ENCODE data around the gene ELAC2.
A peak's percentile ranks its signal among the peaks of the same experiment; 100 is the strongest.

The ELAC2 gene

DNA sequence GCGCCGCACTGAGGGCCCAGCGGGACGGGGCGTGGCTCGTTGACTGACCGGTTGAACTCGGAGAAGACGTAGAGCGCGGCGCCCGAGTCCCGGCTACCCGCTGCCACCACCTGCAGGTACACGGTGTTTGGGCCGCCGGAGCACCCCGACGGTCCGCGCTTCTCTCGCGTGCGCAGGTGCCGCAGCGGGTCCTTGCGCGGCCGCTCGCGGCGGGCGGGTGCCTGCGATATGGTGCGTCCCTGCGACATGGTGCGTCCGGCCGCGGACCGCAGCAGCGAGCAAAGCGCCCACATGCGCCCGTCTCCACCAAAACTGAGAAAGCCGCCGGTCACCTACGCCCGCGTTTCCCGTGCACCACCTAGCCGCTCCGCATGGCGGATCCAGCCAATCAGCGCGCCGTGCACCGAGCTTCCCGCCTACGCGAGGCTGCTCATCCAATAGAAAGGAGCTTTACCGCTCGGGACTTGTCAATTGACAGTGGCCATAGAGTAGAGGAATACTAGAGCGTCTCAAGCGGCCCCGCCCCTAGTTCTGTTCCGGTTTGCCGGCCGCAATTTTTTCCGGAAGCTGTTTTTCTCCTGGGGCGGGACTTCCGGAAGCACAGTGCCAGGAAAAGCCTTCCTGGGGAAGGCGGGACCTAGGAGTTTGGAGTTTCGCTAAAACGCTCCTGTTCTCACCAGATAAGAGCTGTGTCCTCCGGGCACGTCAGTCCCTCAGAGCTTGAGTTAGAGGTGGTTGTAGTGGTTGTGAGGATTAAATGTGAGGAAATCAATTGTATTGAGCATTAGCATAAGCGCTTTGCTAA is at the start of gene ELAC2:
TSS of gene ELAC2 (minus strand) at position 373 of the 805 bp plus-strand sequence. CDS start at position 293, 80 bp downstream.
- DNase-seq (ENCODE audit: low read depth): peak; percentile 98

DNA sequence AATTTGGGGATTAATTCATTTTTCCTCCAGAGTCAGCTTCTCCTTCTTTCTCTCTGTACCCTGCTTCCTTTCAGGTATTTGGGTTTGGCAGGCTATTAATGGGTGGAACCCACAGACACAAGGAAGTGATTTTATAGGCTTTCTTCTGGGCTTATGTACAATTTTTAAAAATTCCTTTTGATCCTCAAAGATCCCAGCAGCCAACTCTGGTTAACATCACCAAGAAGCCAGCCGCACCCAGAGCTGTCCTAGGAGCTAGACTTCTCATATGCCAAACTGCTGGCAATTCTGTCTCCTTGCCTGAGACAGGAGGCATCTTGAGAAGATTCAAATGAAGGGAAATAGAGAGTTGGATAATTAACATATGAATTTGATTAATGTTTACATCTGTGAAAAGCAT is 47.2 kb upstream of the ELAC2 start:
- DNase-seq (ENCODE audit: low read depth): no peak

DNA sequence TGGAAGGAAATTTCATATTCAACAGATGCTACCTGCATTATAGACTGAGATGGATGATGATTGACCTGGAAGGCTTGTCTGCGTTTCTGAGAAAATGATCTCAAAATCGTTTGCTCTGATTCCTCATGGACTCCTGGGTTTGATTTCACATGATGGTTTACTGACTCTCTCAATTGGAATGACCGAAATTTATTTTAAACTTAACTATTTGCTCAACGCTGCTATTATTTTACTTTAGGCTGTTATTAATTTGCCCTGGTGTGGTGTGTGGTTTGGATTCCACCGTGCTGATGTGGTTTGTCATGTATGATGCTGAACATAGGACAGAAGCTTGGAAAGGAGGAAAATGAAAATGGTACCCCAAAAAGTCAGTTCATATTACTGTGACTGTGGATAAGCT is 37.3 kb upstream of the ELAC2 start:
- no peak for DNase-seq (ENCODE audit: low read depth)

DNA sequence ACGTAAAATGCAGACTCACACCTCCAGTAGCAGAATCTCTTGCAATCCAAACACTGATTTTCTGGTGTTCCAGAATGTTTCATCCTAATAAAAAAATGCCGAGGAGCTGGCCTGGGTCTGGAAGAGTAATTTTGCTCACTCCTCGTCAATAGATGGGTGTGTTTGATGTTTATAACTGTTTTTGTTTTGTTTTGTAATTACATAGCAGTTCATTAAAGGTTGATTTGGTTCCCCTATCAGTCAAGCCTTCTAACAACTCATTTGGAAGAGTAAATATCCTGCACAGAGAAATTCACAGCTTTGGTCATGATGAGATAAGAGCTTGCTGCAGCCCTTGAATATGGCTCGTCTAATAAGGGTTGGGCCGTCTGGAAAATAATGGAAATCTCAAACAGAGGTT is 36.8 kb upstream of the ELAC2 start:
- DNase-seq (ENCODE audit: low read depth): no peak

- no peak for DNase-seq (ENCODE audit: low read depth)
Measured at GRCh38 chr17:13051915-13052314, 34.1 kb upstream of the ELAC2 start.

GRCh38 chr17:13047011-13047606 is 29.3 kb upstream of the ELAC2 start:
- DNase-seq (ENCODE audit: low read depth): no peak

- no peak for DNase-seq (ENCODE audit: low read depth)
Measured at GRCh38 chr17:13046361-13046760, 28.5 kb upstream of the ELAC2 start.

DNA sequence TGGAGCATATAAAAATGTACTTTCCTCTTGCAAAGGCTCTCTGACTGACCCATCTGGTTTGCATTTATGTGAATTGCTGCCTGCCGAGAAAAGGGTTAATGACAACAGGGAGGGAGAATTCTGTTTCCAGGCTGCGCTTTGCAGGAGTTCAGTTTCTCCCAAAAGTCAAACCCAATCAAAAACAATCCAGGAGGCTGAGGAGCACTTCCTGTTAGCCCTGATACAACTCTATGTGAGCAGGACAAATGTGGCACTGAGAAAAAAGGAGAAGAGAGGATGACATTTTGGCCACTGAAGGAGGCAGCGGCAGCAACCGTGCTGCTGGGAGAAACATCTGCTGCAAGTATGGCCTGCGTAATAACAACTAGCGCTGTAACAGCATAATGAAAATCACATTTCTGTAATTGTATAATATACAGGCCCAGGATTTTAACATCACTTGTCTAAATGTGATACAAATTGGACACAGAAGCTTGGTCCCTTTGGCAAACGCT is 26.8 kb upstream of the ELAC2 start:
- no peak for DNase-seq (ENCODE audit: low read depth)

DNA sequence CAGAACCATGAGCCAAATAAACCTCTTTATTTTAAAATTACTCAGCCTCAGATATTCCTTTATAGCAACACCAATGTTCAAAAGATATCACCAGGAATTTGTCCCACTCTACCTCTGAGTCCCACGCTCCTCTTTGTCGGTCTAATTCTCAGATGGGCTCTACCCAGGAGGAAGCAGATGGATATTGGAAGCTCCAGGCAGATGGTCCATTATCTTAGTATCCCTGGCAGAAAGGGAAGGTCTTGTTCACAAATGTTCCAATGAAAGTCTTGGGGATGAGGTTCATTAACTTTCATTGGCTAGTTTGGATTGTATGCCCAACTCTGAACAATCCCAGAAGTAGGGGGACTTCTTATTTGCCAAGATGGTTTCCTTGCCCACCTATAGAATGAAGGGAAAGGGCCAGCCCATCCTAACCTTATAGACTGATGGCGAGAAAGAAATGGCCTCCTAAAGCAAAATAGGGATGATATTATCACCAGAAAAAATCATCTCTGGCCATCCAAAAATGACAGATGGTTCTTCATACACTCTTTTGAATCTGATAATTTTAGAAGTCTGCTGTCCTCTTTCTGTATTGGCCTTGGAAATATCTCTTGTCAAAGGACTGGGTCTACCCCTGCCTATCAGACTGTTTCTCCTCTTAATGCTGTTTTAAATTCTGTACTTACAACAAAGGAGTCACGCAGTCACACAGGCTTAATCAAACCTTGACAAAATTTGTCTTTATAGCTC is 21.3 kb upstream of the ELAC2 start:
- no peak for DNase-seq (ENCODE audit: low read depth)

GRCh38 chr17:13036751-13037150 is 18.9 kb upstream of the ELAC2 start:
- DNase-seq (ENCODE audit: low read depth): no peak

DNA sequence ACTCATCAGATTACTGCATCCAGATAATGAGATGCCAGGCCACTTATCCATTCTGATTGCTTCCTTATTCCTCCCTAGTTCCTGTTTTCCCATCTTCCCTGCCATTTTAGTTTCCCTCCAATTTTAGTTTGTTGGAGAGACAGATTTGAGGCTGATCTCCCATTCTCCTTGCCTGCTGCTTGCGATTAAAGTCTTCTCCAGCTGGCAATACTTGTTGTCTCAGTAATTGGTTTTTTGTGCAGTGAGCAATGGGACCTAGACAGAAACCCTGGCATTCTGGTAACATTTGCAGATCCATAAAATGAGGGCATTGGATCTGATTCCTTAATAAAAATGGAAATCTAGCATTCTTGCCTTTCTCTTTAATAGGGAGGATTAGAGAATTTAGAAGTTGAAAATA is 17.6 kb upstream of the ELAC2 start:
- no peak for DNase-seq (ENCODE audit: low read depth)

- peak; percentile 35 for DNase-seq (ENCODE audit: low read depth)
Measured at GRCh38 chr17:13031718-13032350, 14.0 kb upstream of the ELAC2 start.

DNA sequence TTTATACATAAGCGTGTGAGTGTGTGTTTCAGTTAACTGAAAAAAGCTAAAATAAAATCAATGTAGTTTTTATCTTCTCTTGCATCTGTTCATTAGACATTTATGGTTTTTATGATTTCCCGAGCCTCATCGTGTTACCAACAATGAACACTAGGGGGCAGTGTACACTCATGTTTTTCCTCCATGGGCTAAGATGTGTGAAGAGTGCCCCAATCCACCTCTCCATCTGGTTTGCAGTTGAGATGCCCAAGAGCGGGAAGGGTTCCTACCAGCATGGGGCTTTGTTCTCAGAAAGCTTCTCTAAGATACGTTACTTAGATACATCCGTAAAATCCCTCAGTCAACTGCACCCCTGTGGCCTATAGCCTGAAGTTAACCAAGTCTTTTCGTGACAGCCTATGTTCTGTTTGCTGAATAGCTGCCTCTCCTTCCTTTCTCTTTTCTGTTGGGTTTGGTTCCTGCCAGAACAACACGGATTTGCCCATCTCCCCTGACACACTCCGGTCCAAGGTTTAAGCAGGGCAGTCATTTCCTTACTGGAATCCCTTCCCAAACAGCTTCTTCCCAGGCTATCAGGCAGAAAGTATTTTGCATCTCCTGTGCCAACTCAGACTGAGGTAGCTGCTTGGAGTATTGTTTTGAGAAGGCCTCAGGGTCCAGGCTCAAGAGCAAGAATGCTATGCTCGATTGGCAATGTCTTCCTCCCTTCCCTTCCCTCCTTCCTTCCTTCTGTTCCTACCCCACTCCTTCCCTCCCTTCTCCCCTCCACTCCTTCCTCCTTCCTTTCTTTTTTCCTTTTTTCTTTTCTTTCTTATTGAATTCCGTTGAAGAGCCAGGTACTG is 12.9 kb upstream of the ELAC2 start:
- DNase-seq (ENCODE audit: low read depth): peak; percentile 31

DNA sequence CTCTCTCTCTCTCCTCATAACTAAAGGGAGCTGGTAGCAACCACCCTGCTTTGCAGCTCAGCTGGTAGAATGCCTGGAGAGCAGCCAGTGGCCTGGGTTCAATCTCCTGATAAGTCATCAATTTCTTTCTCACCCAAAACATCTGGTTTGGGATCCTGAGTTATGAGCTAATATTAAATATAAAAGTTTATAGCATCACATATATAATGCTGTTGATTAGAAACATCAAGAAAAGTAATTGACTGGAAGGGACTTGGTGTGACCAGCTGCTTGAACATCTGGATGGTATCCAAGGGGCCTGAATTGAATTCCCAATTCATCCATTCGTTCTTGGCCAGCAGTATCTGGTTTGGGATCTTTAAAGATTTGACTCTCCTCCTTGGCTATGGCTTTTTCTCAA is 12.2 kb upstream of the ELAC2 start:
- DNase-seq (ENCODE audit: low read depth): no peak

- DNase-seq (ENCODE audit: low read depth): no peak
Measured at GRCh38 chr17:13029340-13029739, 11.5 kb upstream of the ELAC2 start.

GRCh38 chr17:13027246-13027645 is 9.4 kb upstream of the ELAC2 start:
- no peak for DNase-seq (ENCODE audit: low read depth)

- DNase-seq (ENCODE audit: low read depth): no peak
Measured at GRCh38 chr17:13025687-13026086, 7.9 kb upstream of the ELAC2 start.

GRCh38 chr17:13025258-13025627 is 7.4 kb upstream of the ELAC2 start:
- DNase-seq (ENCODE audit: low read depth): no peak

- DNase-seq (ENCODE audit: low read depth): peak; percentile 62
Measured at GRCh38 chr17:13024526-13025257, 6.9 kb upstream of the ELAC2 start.

GRCh38 chr17:13024016-13024415 is 6.2 kb upstream of the ELAC2 start:
- no peak for DNase-seq (ENCODE audit: low read depth)
